ENCODE measurements around the gene FZD7.

DNA sequence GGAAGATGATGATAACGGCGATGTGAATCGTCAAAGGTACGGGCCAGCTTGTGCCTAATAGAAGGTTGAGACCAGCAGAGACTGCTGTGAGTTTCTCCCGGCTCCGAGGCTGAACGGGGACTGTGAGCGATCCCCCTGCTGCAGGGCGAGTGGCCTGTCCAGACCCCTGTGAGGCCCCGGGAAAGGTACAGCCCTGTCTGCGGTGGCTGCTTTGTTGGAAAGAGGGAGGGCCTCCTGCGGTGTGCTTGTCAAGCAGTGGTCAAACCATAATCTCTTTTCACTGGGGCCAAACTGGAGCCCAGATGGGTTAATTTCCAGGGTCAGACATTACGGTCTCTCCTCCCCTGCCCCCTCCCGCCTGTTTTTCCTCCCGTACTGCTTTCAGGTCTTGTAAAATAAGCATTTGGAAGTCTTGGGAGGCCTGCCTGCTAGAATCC is 3.0 kb downstream of the FZD7 start:
- no peak for TF ChIP-seq CTCF (IDR thresholded peaks at IDR 0.05)
- no peak for TF ChIP-seq POLR2A (IDR thresholded peaks at IDR 0.05)
